Stomach (tissue), 4 donors: ENCODE measurements around the gene TMEM132D.

Experiments used
- POLR2A ChIP-seq, 4 donors: fragments of 450-650 bp; IDR thresholded peaks; one replicate each; pipeline ENCODE4 v1.6.1; 2016; ENCODE audit warnings: antibody characterized with exemption in 4 of 4, control low read depth in 2 of 4, mild to moderate bottlenecking in 1 of 4, moderate library complexity in 1 of 4
- POLR2AphosphoS5 ChIP-seq, 3 donors: sonication (generic); formaldehyde crosslinking; IDR thresholded peaks; one replicate each; pipeline ENCODE4 v1.6.1; 2016; ENCODE audit warnings: antibody characterized with exemption in 3 of 3
- TF ChIP-seq, protein P1 (sequence below), 7 experiments: fragments of 450-650 bp in 4 of 7; fragments of 200-600 bp in 3 of 7; sonication (generic) in 3 of 7; IDR thresholded peaks; one replicate each; pipeline ENCODE4 v1.5.1; 2016 to 2019; ENCODE audit warnings: antibody characterized with exemption in 7 of 7, control low read depth in 2 of 7, mild to moderate bottlenecking in 1 of 7

DNA sequence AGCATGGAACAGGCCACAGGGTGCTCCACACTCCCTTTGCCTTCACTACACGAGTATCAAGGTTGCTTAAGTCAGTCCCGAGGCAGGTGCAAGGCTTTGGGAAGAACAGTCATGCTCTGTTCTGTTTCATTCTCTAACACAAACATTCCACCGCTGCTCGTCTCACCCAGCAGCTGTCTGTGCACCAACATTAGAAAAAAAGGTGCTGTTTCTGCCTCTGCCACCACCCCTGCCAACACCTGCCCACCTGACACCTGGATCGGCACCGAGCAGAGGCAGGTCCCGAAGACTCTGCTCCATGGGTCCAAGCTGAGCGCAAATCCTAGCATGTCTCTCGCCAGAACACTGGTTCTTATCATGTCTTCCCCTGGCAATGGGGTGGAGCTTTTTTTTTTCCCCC is 347.7 kb downstream of the TMEM132D start:
- no peak for TF ChIP-seq POLR2A (IDR thresholded peaks at IDR 0.05)
- TF ChIP-seq, protein P1, sequence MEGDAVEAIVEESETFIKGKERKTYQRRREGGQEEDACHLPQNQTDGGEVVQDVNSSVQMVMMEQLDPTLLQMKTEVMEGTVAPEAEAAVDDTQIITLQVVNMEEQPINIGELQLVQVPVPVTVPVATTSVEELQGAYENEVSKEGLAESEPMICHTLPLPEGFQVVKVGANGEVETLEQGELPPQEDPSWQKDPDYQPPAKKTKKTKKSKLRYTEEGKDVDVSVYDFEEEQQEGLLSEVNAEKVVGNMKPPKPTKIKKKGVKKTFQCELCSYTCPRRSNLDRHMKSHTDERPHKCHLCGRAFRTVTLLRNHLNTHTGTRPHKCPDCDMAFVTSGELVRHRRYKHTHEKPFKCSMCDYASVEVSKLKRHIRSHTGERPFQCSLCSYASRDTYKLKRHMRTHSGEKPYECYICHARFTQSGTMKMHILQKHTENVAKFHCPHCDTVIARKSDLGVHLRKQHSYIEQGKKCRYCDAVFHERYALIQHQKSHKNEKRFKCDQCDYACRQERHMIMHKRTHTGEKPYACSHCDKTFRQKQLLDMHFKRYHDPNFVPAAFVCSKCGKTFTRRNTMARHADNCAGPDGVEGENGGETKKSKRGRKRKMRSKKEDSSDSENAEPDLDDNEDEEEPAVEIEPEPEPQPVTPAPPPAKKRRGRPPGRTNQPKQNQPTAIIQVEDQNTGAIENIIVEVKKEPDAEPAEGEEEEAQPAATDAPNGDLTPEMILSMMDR (IDR thresholded peaks at IDR 0.05): no peak
- TF ChIP-seq POLR2AphosphoS5 (IDR thresholded peaks at IDR 0.05): no peak
